ENCODE measurements around the gene WDR77. TPM values are rescaled to one million over a fixed set of nuclear protein-coding genes. Genes with fewer than 3 reads are reported as not detected.
A peak's percentile ranks its signal among the peaks of the same experiment; 100 is the strongest.

Gene WDR77
- total RNA-seq, 2 donors from 2014 or later = 24.9 to 40.6 TPM

DNA sequence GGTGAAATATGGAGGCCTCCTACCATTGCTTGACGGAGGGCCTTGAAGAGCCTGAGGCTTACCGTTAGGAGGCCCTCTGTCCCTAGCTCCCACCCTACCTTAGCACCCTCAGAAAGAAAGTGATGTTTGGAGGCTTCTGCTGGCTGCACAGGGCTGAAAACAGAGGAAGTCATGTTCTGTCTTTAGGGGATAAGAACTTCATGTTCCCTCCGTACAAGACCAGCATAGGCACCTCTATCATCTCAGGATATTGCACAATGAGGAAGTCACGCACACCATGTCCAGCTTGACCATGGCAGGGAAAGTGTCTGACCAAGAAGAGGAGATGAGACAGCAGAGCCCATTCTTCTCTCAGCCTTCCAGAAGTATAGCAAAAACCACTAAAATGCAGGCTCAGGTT is 40.5 kb upstream of the WDR77 start:
- DNase-seq (ENCODE audit: low spot score) (no peak), ATAC-seq (ENCODE audit: insufficient number of reproducible peaks, low FRiP score, low read depth) (no peak)
- H3K9me3 ChIP-seq = no peaks in the 10 kb centered on the region
- no peaks in the 10 kb centered on the region for H3K36me3 ChIP-seq
- H3K27ac ChIP-seq = peak overlapping the region in 1 of 2 donors; percentile 43
- TF ChIP-seq, protein P1, sequence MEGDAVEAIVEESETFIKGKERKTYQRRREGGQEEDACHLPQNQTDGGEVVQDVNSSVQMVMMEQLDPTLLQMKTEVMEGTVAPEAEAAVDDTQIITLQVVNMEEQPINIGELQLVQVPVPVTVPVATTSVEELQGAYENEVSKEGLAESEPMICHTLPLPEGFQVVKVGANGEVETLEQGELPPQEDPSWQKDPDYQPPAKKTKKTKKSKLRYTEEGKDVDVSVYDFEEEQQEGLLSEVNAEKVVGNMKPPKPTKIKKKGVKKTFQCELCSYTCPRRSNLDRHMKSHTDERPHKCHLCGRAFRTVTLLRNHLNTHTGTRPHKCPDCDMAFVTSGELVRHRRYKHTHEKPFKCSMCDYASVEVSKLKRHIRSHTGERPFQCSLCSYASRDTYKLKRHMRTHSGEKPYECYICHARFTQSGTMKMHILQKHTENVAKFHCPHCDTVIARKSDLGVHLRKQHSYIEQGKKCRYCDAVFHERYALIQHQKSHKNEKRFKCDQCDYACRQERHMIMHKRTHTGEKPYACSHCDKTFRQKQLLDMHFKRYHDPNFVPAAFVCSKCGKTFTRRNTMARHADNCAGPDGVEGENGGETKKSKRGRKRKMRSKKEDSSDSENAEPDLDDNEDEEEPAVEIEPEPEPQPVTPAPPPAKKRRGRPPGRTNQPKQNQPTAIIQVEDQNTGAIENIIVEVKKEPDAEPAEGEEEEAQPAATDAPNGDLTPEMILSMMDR (IDR thresholded peaks at IDR 0.05) = no peak
- H3K4me1 ChIP-seq (ENCODE audit: control insufficient read depth in 1 of 2, low read depth in 2 of 2) = no peaks in the 10 kb centered on the region
- no peak overlapping the region for H3K4me3 ChIP-seq
- H3K27me3 ChIP-seq (replicated peaks; ENCODE audit: insufficient read depth) = no peaks in the 10 kb centered on the region

DNA sequence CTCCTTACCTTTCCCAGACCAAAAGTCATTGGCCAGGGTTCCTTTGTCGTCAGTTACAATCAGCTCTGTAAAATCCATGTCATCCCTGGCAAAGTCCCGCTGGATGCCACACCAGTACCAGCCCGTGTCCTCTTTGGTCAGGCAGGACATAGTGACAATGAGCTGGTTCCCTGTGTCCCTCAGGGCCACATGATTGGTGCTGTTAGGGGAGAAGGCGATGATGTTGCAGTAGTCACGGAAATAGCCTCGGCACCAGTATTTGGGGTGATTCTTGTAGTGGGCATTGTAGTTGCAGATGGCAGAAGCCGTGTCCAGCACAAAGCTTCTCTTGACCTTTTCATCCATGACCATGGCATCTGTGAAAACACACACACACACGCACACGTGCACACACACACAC is 39.6 kb upstream of the WDR77 start:
- no peaks in the 10 kb centered on the region for H3K27me3 ChIP-seq (replicated peaks; ENCODE audit: insufficient read depth)
- no peak overlapping the region for H3K4me3 ChIP-seq
- ATAC-seq (ENCODE audit: insufficient number of reproducible peaks, low FRiP score, low read depth) (no peak), DNase-seq (ENCODE audit: low spot score) (no peak)
- no peaks in the 10 kb centered on the region for H3K4me1 ChIP-seq (ENCODE audit: control insufficient read depth in 1 of 2, low read depth in 2 of 2)
- no peaks in the 10 kb centered on the region for H3K36me3 ChIP-seq
- H3K27ac ChIP-seq = peak overlapping the region in 1 of 2 donors; percentile 11
- TF ChIP-seq, protein P1 (IDR thresholded peaks at IDR 0.05) = no peak
- H3K9me3 ChIP-seq = no peaks in the 10 kb centered on the region

DNA sequence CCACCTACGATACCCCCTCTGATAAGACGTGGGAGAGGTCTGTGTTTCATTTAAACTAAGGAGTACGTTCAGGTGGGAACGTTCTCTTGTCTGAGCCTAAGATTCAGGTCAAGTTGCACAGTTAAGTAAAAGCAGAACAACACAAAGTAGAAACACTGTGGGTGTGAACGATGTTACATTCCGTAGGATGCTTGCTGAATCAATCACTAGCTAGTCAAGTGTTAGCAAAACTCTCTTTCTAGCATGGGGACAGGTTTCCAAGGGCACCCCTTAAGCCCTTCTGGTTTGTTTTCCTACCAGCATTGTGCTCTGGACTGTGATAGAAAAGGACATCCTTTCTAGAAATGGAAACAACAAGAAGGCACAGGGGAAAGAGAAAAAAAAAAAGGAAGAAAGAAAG is 38.1 kb upstream of the WDR77 start:
- no peak for DNase-seq (ENCODE audit: low spot score)
- Histone ChIP-seq H3K36me3 (no peaks in the 10 kb centered on the region), H3K27me3 (replicated peaks; ENCODE audit: insufficient read depth) (no peaks in the 10 kb centered on the region), H3K4me1 (ENCODE audit: control insufficient read depth in 1 of 2, low read depth in 2 of 2) (no peaks in the 10 kb centered on the region), H3K4me3 (no peak overlapping the region), H3K9me3 (no peaks in the 10 kb centered on the region), H3K27ac (no peak overlapping the region)
- ATAC-seq (ENCODE audit: insufficient number of reproducible peaks, low FRiP score, low read depth) = no peak
- TF ChIP-seq, protein P1 (IDR thresholded peaks at IDR 0.05) = no peak

DNA sequence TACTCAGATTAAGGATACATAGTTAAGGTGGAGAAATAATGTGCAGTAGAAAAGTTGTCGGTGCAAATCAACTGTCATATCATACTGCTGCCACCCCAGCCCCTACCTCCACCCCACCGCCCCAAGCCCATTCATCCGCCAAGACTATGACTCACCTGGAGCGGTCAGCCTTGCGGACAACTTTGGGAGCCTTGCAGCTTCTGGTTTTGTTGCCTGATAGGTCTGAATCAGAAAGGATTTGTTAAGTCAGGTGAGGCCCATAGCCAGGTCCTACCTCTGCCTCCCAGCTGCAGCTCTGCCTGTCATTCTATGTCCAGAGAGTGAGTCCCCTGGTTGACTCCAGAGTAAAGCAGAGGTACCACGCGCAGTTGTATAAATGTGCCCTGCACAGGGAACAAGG is 37.4 kb upstream of the WDR77 start:
- Histone ChIP-seq H3K27me3 (replicated peaks; ENCODE audit: insufficient read depth) (no peaks in the 10 kb centered on the region), H3K4me1 (ENCODE audit: control insufficient read depth in 1 of 2, low read depth in 2 of 2) (no peaks in the 10 kb centered on the region), H3K36me3 (no peaks in the 10 kb centered on the region), H3K27ac (no peak overlapping the region), H3K4me3 (no peak overlapping the region), H3K9me3 (no peaks in the 10 kb centered on the region)
- TF ChIP-seq, protein P1 (IDR thresholded peaks at IDR 0.05) = no peak
- ATAC-seq (ENCODE audit: insufficient number of reproducible peaks, low FRiP score, low read depth) (no peak), DNase-seq (ENCODE audit: low spot score) (no peak)

DNA sequence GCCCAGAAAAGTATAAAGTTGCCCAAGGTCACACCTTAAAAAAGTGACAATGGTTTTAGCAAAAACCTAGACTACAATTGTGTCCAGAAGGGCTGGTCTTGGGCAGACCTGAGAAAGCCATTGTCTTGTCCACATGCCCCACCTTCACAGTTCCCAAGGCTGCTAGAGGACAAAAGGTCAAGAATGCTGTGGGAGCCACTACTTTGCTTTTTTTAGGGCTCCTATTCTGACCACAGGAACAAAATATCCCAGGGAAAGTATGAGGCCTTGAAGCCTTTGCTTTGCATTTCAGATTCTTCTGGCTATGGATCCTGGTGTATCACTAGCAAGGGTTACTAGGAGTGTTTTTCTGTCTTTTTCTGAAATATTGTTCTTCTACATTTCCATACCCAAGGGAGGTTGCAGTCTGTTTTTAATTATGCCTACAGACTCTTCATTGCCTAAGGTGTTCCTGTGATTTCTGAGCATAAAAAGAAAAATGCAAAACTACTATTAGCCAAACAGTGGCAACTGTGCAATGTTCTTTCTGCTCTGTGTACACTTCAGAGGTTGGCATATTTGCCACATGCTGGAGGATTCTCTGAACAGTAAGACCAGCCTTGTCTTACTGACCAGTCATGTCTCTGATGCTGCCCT is 35.5 kb upstream of the WDR77 start:
- Histone ChIP-seq H3K36me3 (no peaks in the 10 kb centered on the region), H3K27me3 (replicated peaks; ENCODE audit: insufficient read depth) (no peaks in the 10 kb centered on the region), H3K27ac (no peak overlapping the region), H3K4me1 (ENCODE audit: control insufficient read depth in 1 of 2, low read depth in 2 of 2) (no peaks in the 10 kb centered on the region), H3K4me3 (no peak overlapping the region), H3K9me3 (no peaks in the 10 kb centered on the region)
- ATAC-seq (ENCODE audit: insufficient number of reproducible peaks, low FRiP score, low read depth) = no peak
- no peak for DNase-seq (ENCODE audit: low spot score)
- TF ChIP-seq, protein P1 (IDR thresholded peaks at IDR 0.05) = no peak

All from thoracic aorta (tissue), 2 donors.